HL-60/S4 treated with phorbol 12-myristate 13-acetate at 8.2 ng/mL for 4 days and 3 days (cell line): ENCODE results near the gene STAT2.
"Not testable (repeated sequence)": the region's sequence is repeated elsewhere in the genome, so short reads cannot be mapped to it uniquely, and the experiment has no call there.

Source experiments
- in situ Hi-C: fragments of 300-500 bp; cut with MboI; formaldehyde crosslinking; loops from 2 replicates; pipeline ENCODE4 v1.15.0; 2022; ENCODE audit warnings: low sequenced_read_pairs

The STAT2 gene

GRCh38 chr12:56359851-56360767 lies at the start of gene STAT2:
Gene STAT2, minus strand, starts transcription at chr12:56360107. Its CDS starts 3,536 bp downstream, at chr12:56356571.
- in situ Hi-C loops, result no loop called here

- in situ Hi-C loops, result no loop called here
Measured at GRCh38 chr12:56408799-56409417, 49.0 kb upstream of the STAT2 start.

- in situ Hi-C loops, result not testable (repeated sequence)
Measured at GRCh38 chr12:56404227-56404626, 44.3 kb upstream of the STAT2 start.

- in situ Hi-C loops, result not testable (repeated sequence)
Measured at GRCh38 chr12:56401612-56402011, 41.7 kb upstream of the STAT2 start.

- in situ Hi-C loops, result not testable (repeated sequence)
Measured at GRCh38 chr12:56401125-56401524, 41.2 kb upstream of the STAT2 start.

- in situ Hi-C loops, result not testable (repeated sequence)
Measured at GRCh38 chr12:56399466-56399865, 39.6 kb upstream of the STAT2 start.

- in situ Hi-C loops, result no loop called here
Measured at GRCh38 chr12:56398324-56398723, 38.4 kb upstream of the STAT2 start.

GRCh38 chr12:56392331-56392730 lies 32.4 kb upstream of the STAT2 start:
- in situ Hi-C loops, result no loop called here

GRCh38 chr12:56391721-56392120 lies 31.8 kb upstream of the STAT2 start:
- in situ Hi-C loops, result no loop called here

GRCh38 chr12:56389412-56389811 lies 29.5 kb upstream of the STAT2 start:
- in situ Hi-C loops, result no loop called here

- in situ Hi-C loops, result no loop called here
Measured at GRCh38 chr12:56387152-56387736, 27.3 kb upstream of the STAT2 start.

- in situ Hi-C loops, result no loop called here
Measured at GRCh38 chr12:56385873-56386272, 26.0 kb upstream of the STAT2 start.

GRCh38 chr12:56382611-56383010 lies 22.7 kb upstream of the STAT2 start:
- in situ Hi-C loops, result no loop called here

- in situ Hi-C loops, result no loop called here
Measured at GRCh38 chr12:56377989-56378316, 18.0 kb upstream of the STAT2 start.

- in situ Hi-C loops, result no loop called here
Measured at GRCh38 chr12:56377310-56377988, 17.5 kb upstream of the STAT2 start.

GRCh38 chr12:56375598-56376434 lies 15.9 kb upstream of the STAT2 start:
- in situ Hi-C loops, result no loop called here

- in situ Hi-C loops, result no loop called here
Measured at GRCh38 chr12:56374726-56375597, 15.1 kb upstream of the STAT2 start.

GRCh38 chr12:56373515-56373914 lies 13.6 kb upstream of the STAT2 start:
- in situ Hi-C loops, result no loop called here

GRCh38 chr12:56366948-56367347 lies 7.0 kb upstream of the STAT2 start:
- in situ Hi-C loops, result no loop called here
